ENCODE data around the gene ZNF136. TPM values are rescaled to one million over a fixed set of nuclear protein-coding genes. Genes with fewer than 3 reads are reported as not detected.
A peak's percentile ranks its signal among the peaks of the same experiment; 100 is the strongest.

Gene ZNF136
- total and polyA plus RNA-seq, 4 donors = 0.92 to 5.8 (median 3.3) TPM

- peak overlapping the region; percentile 73 to 92 (median 87) for H3K4me3 ChIP-seq (ENCODE audit: low read depth in 1 of 3, low read length in 3 of 3)
- H3K36me3 ChIP-seq (ENCODE audit: control insufficient read depth in 4 of 4, insufficient read depth in 3 of 4, low read depth in 1 of 4, low read length in 3 of 4) = peaks cover 0 to 17% (median 12%) of the 10 kb centered on the region in 4 donors
- peaks cover 4 to 10% (median 7%) of the 10 kb centered on the region in 4 donors for H3K9me3 ChIP-seq (ENCODE audit: control insufficient read depth in 4 of 4, low read length in 3 of 4)
- H3K9ac ChIP-seq (ENCODE audit: low read depth in 1 of 2, low read length in 2 of 2) = peak overlapping the region; percentile 19 to 83
- H3K4me1 ChIP-seq (ENCODE audit: control insufficient read depth in 4 of 4, insufficient read depth in 4 of 4, low read length in 3 of 4) = peaks cover 4 to 16% (median 13%) of the 10 kb centered on the region in 4 donors
- TF ChIP-seq CTCF (IDR thresholded peaks at IDR 0.05; ENCODE audit: low read depth, low read length, missing input control) (peak; percentile 94), RAD21 (IDR thresholded peaks at IDR 0.05) (peak; percentile 96 to 99), FOXA2 (IDR thresholded peaks at IDR 0.05) (no peak)
- DNase-seq (ENCODE audit: low spot score) = peak; percentile 90
- H3K27me3 ChIP-seq (ENCODE audit: control insufficient read depth in 4 of 4, insufficient read depth in 4 of 4, low read length in 3 of 4) = no peaks in the 10 kb centered on the region
- peak overlapping the region; percentile 22 to 42 for H3K27ac ChIP-seq (ENCODE audit: low read depth in 1 of 2, low read length in 2 of 2)
- 10% methylated on average over 17 of the region's 17 CpGs for WGBS
Measured at GRCh38 chr19:12140545-12141404, 22.1 kb upstream of the ZNF136 start.

- H3K4me3 ChIP-seq (ENCODE audit: low read depth in 1 of 3, low read length in 3 of 3) = peak overlapping the region in 1 of 3 donors; percentile 29
- no peak overlapping the region for H3K9ac ChIP-seq (ENCODE audit: low read depth in 1 of 2, low read length in 2 of 2)
- peaks cover 4 to 16% (median 13%) of the 10 kb centered on the region in 4 donors for H3K4me1 ChIP-seq (ENCODE audit: control insufficient read depth in 4 of 4, insufficient read depth in 4 of 4, low read length in 3 of 4)
- no peaks in the 10 kb centered on the region for H3K27me3 ChIP-seq (ENCODE audit: control insufficient read depth in 4 of 4, insufficient read depth in 4 of 4, low read length in 3 of 4)
- no peak for TF ChIP-seq MAX (IDR thresholded peaks at IDR 0.05)
- TF ChIP-seq TAF1 (conservative IDR thresholded peaks at IDR 0.05) = no peak
- TF ChIP-seq YY1 (IDR thresholded peaks at IDR 0.05) = no peak
- TF ChIP-seq ZBTB33 (IDR thresholded peaks at IDR 0.05) = no peak
- TF ChIP-seq CTCF (IDR thresholded peaks at IDR 0.05; ENCODE audit: low read depth, low read length, missing input control) = no peak
- TF ChIP-seq SP1 (IDR thresholded peaks at IDR 0.05) = no peak
- no peak for TF ChIP-seq EGR1 (IDR thresholded peaks at IDR 0.05; ENCODE audit: low read depth in 2 of 2)
- TF ChIP-seq FOXA1 (IDR thresholded peaks at IDR 0.05) = no peak
- no peak for TF ChIP-seq NR2F2 (IDR thresholded peaks at IDR 0.05)
- no peak for TF ChIP-seq JUND (IDR thresholded peaks at IDR 0.05)
- TF ChIP-seq GABPA (IDR thresholded peaks at IDR 0.05 in 1 of 2, conservative IDR thresholded peaks at IDR 0.05 in 1 of 2) = no peak
- no peak for TF ChIP-seq RAD21 (IDR thresholded peaks at IDR 0.05)
- TF ChIP-seq HNF4A (conservative IDR thresholded peaks at IDR 0.05) = no peak
- no peak overlapping the region for H3K27ac ChIP-seq (ENCODE audit: low read depth in 1 of 2, low read length in 2 of 2)
- 53% methylated on average over 10 of the region's 10 CpGs for WGBS
- DNase-seq (ENCODE audit: low spot score) = no peak
- peaks cover 0 to 18% (median 15%) of the 10 kb centered on the region in 4 donors for H3K36me3 ChIP-seq (ENCODE audit: control insufficient read depth in 4 of 4, insufficient read depth in 3 of 4, low read depth in 1 of 4, low read length in 3 of 4)
- H3K9me3 ChIP-seq (ENCODE audit: control insufficient read depth in 4 of 4, low read length in 3 of 4) = peaks cover 2 to 16% (median 8%) of the 10 kb centered on the region in 4 donors
Measured at GRCh38 chr19:12141405-12141736, 21.5 kb upstream of the ZNF136 start.

Data from liver (tissue), 9 donors.